GM12878 (cell line): ENCODE data around the gene SMIM44. TPM values are rescaled to one million over a fixed set of nuclear protein-coding genes. Genes with fewer than 3 reads are reported as not detected.

Experiments used
- ATAC-seq: fragments of 200-7000 bp; cut with Tn5 transposase; 3 replicates; pipeline ENCODE4 v1.9.1; 2020; ENCODE audit warnings: mild to moderate bottlenecking, moderate library complexity
- BruUV-seq: library from RNA; stranded (reverse); fragments of 400-500 nt; replicated peaks from 2 replicates; lab custom pipeline; 2021; lab: Mats Ljungman, UMichigan
- CTCF ChIA-PET: fragments of 300-600 bp; sonication (Branson Sonifier 250); formaldehyde crosslinking; extraction: SDS; loops from one replicate; lab custom pipeline; 2021; ENCODE audit warnings: inconsistent platforms; lab: Yijun Ruan, JAX
- POLR2A ChIA-PET: fragments of 350-600 bp; formaldehyde crosslinking; extraction: SDS; loops from one replicate; lab custom pipeline; 2021; ENCODE audit warnings: inconsistent platforms; lab: Charles Lee
- RAD21 ChIA-PET: fragments of 300-600 bp; sonication (Branson Sonifier 250); formaldehyde crosslinking; loops from one replicate; lab custom pipeline; 2023; ENCODE audit warnings: antibody characterized with exemption; ENCODE audit not compliant: unreplicated experiment; lab: Charles Lee
- SMC1A ChIA-PET: fragments of 300-600 bp; sonication (Branson Sonifier 250); formaldehyde crosslinking; loops from one replicate; lab custom pipeline; 2023; ENCODE audit not compliant: unreplicated experiment, uncharacterized antibody; lab: Charles Lee
- DNase-seq: peaks from one replicate; pipeline ENCODE4 v3.0.0-alpha.2; 2011; ENCODE audit warnings: low read depth, low spot score
- FAIRE-seq: peaks from 3 replicates; lab custom pipeline; 2011; peaks lifted over from hg19 to GRCh38; lab: Jason Lieb, UNC
- H2AFZ ChIP-seq: 2 replicates; pipeline ENCODE4 v1.6.0; 2011; ENCODE audit warnings: low read depth, low read length, control low read depth; ENCODE audit not compliant: control insufficient read depth
- H3K27ac ChIP-seq: 2 replicates; pipeline ENCODE4 v1.5.1; 2011; ENCODE audit warnings: control low read depth; ENCODE audit not compliant: control insufficient read depth, insufficient read depth
- H3K27me3 ChIP-seq, 2 experiments: replicated peaks in 1 of 2; 2 replicates each; pipeline versions ENCODE4 v1.6.0 to v1.6.1; 2011; ENCODE audit warnings: low read length in 1 of 2; ENCODE audit not compliant: control insufficient read depth in 2 of 2, insufficient read depth in 2 of 2
- H3K36me3 ChIP-seq, 2 experiments: 2 replicates each; pipeline ENCODE4 v1.5.1; 2011; ENCODE audit warnings: low read length in 1 of 2; ENCODE audit not compliant: control insufficient read depth in 2 of 2, insufficient read depth in 2 of 2
- H3K4me1 ChIP-seq: 2 replicates; pipeline ENCODE4 v1.6.1; 2011; ENCODE audit warnings: mild to moderate bottlenecking, low read length, moderate library complexity, mixed read lengths; ENCODE audit not compliant: control insufficient read depth, insufficient read depth
- H3K4me2 ChIP-seq: 2 replicates; pipeline ENCODE4 v1.6.0; 2011; ENCODE audit warnings: control low read depth; ENCODE audit not compliant: control insufficient read depth, insufficient read depth
- H3K4me3 ChIP-seq: fragments of 200-600 bp; sonication (generic); 2 replicates; pipeline ENCODE4 v1.5.1; 2016
- H3K79me2 ChIP-seq: 2 replicates; pipeline ENCODE4 v1.6.0; 2011; ENCODE audit warnings: low read length; ENCODE audit not compliant: control insufficient read depth, insufficient read depth
- H3K9ac ChIP-seq: 2 replicates; pipeline ENCODE4 v1.8.0; 2011; ENCODE audit warnings: low read length, control low read depth, mixed read lengths; ENCODE audit not compliant: control insufficient read depth, insufficient read depth
- H3K9me3 ChIP-seq: replicated peaks from 3 replicates; pipeline ENCODE4 v1.5.1; 2011; ENCODE audit warnings: mild to moderate bottlenecking, low read length; ENCODE audit not compliant: control insufficient read depth, insufficient read depth
- H4K20me1 ChIP-seq: 2 replicates; pipeline ENCODE4 v1.6.0; 2011; ENCODE audit not compliant: control insufficient read depth, insufficient read depth
- HCFC1 ChIP-seq: fragments of 150-350 bp; IDR thresholded peaks from 2 replicates; pipeline ENCODE4 v1.6.1; 2014; ENCODE audit warnings: low read length
- NRF1 ChIP-seq: conservative IDR thresholded peaks from 2 replicates; pipeline ENCODE4 v1.6.1; 2011; ENCODE audit warnings: mild to moderate bottlenecking, low read depth, low read length, improper control_type of control experiment
- POLR2A ChIP-seq: IDR thresholded peaks from 2 replicates; pipeline ENCODE4 v1.6.1; 2011; ENCODE audit warnings: low read depth, mild to moderate bottlenecking, low read length
- ZBED1 ChIP-seq: IDR thresholded peaks from 2 replicates; pipeline ENCODE4 v1.6.1; 2016; ENCODE audit warnings: borderline replicate concordance
- WGBS: methylation state at CpG from one replicate; pipeline ENCODE4 v1.1.6; 2016; ENCODE audit warnings: low lambda C conversion rate; ENCODE audit not compliant: insufficient replicate concordance, insufficient coverage; ENCODE audit errors: missing lambda C conversion rate; 5-methylcytosine and 5-hydroxymethylcytosine counted together
- in situ Hi-C: fragments of 300-500 bp; cut with MboI; formaldehyde crosslinking; loops from 9 replicates; pipeline ENCODE4 v1.14.3; 2018; ENCODE audit warnings: mixed read lengths
- intact Hi-C: fragments of 100-400 bp; cut with micrococcal nuclease; formaldehyde crosslinking; loops from one replicate; pipeline ENCODE4 v1.14.2; 2022; ENCODE audit not compliant: unreplicated experiment
- polyA plus RNA-seq, 11 experiments: library from polyadenylated mRNA; depleted of rRNA in 4 of 11; unstranded in 6 of 11; stranded (reverse) in 5 of 11; fragments of >200 nt; fragmentation: Nextera tagmentation in 4 of 11; fragmentation: Illumina TruSeq in 1 of 11; extraction: Ambion mirVana in 4 of 11; extraction: Trizol in 1 of 11; gene quantifications; 1 replicate in 1 of 11; 2 replicates in 10 of 11; pipeline versions ENCODE4 v1.2.1 to v1.2.3, GENCODE V29; 2011 to 2016; ENCODE audit warnings: inconsistent platforms in 2 of 11, missing spikeins in 2 of 11, low read depth in 1 of 11
- total RNA-seq, 4 experiments: library from RNA; depleted of rRNA in 3 of 4; stranded (reverse); fragments of >200 nt in 3 of 4; fragmentation: Illumina TruSeq in 1 of 4; extraction: Trizol in 1 of 4; gene quantifications; 2 replicates each; pipeline versions ENCODE4 v1.2.1 to v1.2.3, GENCODE V29; 2013 to 2021
- TF ChIP-seq, protein P1 (sequence below): fragments of 450-650 bp; IDR thresholded peaks from 2 replicates; pipeline ENCODE4 v1.6.1; 2017; ENCODE audit warnings: mild to moderate bottlenecking, moderate library complexity
- TF ChIP-seq, protein P2 (sequence below): IDR thresholded peaks from 2 replicates; pipeline ENCODE4 v1.6.1; 2011; ENCODE audit warnings: low read depth, low read length, improper control_type of control experiment, borderline replicate concordance
- TF ChIP-seq, protein P3 (sequence below): fragments of 450-650 bp; formaldehyde crosslinking; IDR thresholded peaks from 2 replicates; pipeline ENCODE4 v1.5.0; 2022; ENCODE audit warnings: mild to moderate bottlenecking, missing genetic modification characterization
- TF ChIP-seq, protein P4 (sequence below): fragments of 450-650 bp; IDR thresholded peaks from 2 replicates; pipeline ENCODE4 v1.6.1; 2018; ENCODE audit warnings: mild to moderate bottlenecking, low read depth, moderate library complexity; ENCODE audit not compliant: partially characterized antibody
- TF ChIP-seq, protein P5 (sequence below): IDR thresholded peaks from 2 replicates; pipeline ENCODE4 v1.6.1; 2011; ENCODE audit warnings: borderline replicate concordance, low read depth, mild to moderate bottlenecking, moderate library complexity, mixed read lengths, low read length; ENCODE audit not compliant: insufficient read depth; ENCODE audit errors: extremely low read length

Gene SMIM44
- total and polyA plus RNA-seq, 10 of the 15 experiments (the other 5 are each of a cell fraction or from before 2014, with no cell fraction given) = not detected

DNA sequence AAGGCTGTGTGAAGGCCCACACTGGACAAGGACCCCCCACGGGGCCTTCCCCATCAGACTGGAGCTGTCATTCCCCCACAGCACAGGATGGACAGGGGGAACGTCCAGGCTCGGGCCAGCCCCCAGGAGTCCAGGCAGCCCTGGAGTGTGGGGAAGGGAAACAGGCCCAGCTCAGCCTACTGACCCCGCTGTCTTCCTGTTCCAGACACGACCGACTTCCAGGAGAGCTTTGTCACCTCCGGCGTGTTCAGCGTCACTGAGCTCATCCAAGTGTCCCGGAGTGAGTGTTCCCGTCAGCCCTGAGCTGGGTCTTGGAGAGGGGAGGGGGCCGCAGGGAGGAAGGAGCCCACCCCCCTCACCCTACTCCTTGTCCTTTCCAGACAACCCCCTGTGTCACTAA is 49.9 kb downstream of the SMIM44 start:
- ChIA-PET SMC1A (interaction anchor here (1.3 kb wide), 1 partner anchor 105 kb away, joined by 4 read pairs; no protein-coding TSS in a partner anchor), RAD21 (no interaction called here), CTCF (interaction anchor here (5.1 kb wide), 1 partner anchor 105 kb away, joined by 87 read pairs; no protein-coding TSS in a partner anchor), POLR2A (no interaction called here)
- peaks cover 3% of the 10 kb centered on the region; the same call in 2 of the 3 replicates for H3K9me3 ChIP-seq
- FAIRE-seq (no peak), ATAC-seq (no peak), DNase-seq (no peak)
- no peaks in the 10 kb centered on the region; the same call in 1 of the 2 replicates for H3K79me2 ChIP-seq
- no peak overlapping the region for H2AFZ ChIP-seq
- WGBS = 91% methylated on average over 12 of the region's 12 CpGs
- no peaks in the 10 kb centered on the region for H4K20me1 ChIP-seq
- BruUV-seq = no TSS peak
- intact Hi-C loops (no loop called here), in situ Hi-C loops (loop anchor here (5.0 kb wide), 1 partner anchor 106 kb away; no protein-coding TSS in a partner anchor)
- H3K4me2 ChIP-seq = no peak overlapping the region
- H3K9ac ChIP-seq = no peak overlapping the region
- H3K27ac ChIP-seq = no peak overlapping the region
- peaks cover 16 to 17% of the 10 kb centered on the region in 2 experiments; a peak in 3 of 4 replicates for H3K36me3 ChIP-seq
- no peaks in the 10 kb centered on the region for H3K27me3 ChIP-seq
- H3K4me1 ChIP-seq = peaks cover 10% of the 10 kb centered on the region
- H3K4me3 ChIP-seq = no peak overlapping the region
- TF ChIP-seq, protein P1, sequence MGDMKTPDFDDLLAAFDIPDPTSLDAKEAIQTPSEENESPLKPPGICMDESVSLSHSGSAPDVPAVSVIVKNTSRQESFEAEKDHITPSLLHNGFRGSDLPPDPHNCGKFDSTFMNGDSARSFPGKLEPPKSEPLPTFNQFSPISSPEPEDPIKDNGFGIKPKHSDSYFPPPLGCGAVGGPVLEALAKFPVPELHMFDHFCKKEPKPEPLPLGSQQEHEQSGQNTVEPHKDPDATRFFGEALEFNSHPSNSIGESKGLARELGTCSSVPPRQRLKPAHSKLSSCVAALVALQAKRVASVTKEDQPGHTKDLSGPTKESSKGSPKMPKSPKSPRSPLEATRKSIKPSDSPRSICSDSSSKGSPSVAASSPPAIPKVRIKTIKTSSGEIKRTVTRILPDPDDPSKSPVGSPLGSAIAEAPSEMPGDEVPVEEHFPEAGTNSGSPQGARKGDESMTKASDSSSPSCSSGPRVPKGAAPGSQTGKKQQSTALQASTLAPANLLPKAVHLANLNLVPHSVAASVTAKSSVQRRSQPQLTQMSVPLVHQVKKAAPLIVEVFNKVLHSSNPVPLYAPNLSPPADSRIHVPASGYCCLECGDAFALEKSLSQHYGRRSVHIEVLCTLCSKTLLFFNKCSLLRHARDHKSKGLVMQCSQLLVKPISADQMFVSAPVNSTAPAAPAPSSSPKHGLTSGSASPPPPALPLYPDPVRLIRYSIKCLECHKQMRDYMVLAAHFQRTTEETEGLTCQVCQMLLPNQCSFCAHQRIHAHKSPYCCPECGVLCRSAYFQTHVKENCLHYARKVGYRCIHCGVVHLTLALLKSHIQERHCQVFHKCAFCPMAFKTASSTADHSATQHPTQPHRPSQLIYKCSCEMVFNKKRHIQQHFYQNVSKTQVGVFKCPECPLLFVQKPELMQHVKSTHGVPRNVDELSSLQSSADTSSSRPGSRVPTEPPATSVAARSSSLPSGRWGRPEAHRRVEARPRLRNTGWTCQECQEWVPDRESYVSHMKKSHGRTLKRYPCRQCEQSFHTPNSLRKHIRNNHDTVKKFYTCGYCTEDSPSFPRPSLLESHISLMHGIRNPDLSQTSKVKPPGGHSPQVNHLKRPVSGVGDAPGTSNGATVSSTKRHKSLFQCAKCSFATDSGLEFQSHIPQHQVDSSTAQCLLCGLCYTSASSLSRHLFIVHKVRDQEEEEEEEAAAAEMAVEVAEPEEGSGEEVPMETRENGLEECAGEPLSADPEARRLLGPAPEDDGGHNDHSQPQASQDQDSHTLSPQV = no peak
- TF ChIP-seq, protein P2, sequence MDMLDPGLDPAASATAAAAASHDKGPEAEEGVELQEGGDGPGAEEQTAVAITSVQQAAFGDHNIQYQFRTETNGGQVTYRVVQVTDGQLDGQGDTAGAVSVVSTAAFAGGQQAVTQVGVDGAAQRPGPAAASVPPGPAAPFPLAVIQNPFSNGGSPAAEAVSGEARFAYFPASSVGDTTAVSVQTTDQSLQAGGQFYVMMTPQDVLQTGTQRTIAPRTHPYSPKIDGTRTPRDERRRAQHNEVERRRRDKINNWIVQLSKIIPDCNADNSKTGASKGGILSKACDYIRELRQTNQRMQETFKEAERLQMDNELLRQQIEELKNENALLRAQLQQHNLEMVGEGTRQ = no peak
- TF ChIP-seq NRF1 (no peak), HCFC1 (no peak), POLR2A (no peak), ZBED1 (no peak)
- TF ChIP-seq, protein P3, sequence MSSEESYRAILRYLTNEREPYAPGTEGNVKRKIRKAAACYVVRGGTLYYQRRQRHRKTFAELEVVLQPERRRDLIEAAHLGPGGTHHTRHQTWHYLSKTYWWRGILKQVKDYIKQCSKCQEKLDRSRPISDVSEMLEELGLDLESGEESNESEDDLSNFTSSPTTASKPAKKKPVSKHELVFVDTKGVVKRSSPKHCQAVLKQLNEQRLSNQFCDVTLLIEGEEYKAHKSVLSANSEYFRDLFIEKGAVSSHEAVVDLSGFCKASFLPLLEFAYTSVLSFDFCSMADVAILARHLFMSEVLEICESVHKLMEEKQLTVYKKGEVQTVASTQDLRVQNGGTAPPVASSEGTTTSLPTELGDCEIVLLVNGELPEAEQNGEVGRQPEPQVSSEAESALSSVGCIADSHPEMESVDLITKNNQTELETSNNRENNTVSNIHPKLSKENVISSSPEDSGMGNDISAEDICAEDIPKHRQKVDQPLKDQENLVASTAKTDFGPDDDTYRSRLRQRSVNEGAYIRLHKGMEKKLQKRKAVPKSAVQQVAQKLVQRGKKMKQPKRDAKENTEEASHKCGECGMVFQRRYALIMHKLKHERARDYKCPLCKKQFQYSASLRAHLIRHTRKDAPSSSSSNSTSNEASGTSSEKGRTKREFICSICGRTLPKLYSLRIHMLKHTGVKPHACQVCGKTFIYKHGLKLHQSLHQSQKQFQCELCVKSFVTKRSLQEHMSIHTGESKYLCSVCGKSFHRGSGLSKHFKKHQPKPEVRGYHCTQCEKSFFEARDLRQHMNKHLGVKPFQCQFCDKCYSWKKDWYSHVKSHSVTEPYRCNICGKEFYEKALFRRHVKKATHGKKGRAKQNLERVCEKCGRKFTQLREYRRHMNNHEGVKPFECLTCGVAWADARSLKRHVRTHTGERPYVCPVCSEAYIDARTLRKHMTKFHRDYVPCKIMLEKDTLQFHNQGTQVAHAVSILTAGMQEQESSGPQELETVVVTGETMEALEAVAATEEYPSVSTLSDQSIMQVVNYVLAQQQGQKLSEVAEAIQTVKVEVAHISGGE (CRISPR knock-in tag) = no peak
- TF ChIP-seq, protein P4, sequence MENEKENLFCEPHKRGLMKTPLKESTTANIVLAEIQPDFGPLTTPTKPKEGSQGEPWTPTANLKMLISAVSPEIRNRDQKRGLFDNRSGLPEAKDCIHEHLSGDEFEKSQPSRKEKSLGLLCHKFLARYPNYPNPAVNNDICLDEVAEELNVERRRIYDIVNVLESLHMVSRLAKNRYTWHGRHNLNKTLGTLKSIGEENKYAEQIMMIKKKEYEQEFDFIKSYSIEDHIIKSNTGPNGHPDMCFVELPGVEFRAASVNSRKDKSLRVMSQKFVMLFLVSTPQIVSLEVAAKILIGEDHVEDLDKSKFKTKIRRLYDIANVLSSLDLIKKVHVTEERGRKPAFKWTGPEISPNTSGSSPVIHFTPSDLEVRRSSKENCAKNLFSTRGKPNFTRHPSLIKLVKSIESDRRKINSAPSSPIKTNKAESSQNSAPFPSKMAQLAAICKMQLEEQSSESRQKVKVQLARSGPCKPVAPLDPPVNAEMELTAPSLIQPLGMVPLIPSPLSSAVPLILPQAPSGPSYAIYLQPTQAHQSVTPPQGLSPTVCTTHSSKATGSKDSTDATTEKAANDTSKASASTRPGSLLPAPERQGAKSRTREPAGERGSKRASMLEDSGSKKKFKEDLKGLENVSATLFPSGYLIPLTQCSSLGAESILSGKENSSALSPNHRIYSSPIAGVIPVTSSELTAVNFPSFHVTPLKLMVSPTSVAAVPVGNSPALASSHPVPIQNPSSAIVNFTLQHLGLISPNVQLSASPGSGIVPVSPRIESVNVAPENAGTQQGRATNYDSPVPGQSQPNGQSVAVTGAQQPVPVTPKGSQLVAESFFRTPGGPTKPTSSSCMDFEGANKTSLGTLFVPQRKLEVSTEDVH = no peak
- TF ChIP-seq, protein P5, sequence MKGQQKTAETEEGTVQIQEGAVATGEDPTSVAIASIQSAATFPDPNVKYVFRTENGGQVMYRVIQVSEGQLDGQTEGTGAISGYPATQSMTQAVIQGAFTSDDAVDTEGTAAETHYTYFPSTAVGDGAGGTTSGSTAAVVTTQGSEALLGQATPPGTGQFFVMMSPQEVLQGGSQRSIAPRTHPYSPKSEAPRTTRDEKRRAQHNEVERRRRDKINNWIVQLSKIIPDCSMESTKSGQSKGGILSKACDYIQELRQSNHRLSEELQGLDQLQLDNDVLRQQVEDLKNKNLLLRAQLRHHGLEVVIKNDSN = no peak
